Activated T-cell treated with anti-CD3 and anti-CD28 coated beads, Interleukin-2, amount 50 U/mL, for 72 hours (primary cell): ENCODE measurements around the gene KCNA4. TPM values are rescaled to one million over a fixed set of nuclear protein-coding genes. Genes with fewer than 3 reads are reported as not detected.
"Not testable (repeated sequence)": the region's sequence is repeated elsewhere in the genome, so short reads cannot be mapped to it uniquely, and the experiment has no call there.

Experiments
- ATAC-seq, 2 donors: fragments of 150-1000 bp; cut with Tn5 transposase; replicated peaks in 1 of 2; 2 replicates each; pipeline ENCODE4 v1.10.0; 2021; ENCODE audit warnings: moderate library complexity in 2 of 2, mild to moderate bottlenecking in 1 of 2
- DNase-seq, 2 donors: peaks; one replicate each; pipeline ENCODE4 v3.0.0; 2021 to 2022; ENCODE audit warnings: mixed read lengths in 1 of 2
- H3K27ac Mint-ChIP-seq: one replicate; pipeline ENCODE4 v1.8.0; 2022; ENCODE audit warnings: mild to moderate bottlenecking, moderate library complexity, mixed read lengths
- H3K27me3 Mint-ChIP-seq: one replicate; pipeline ENCODE4 v1.8.0; 2022; ENCODE audit warnings: low read depth, mixed read lengths
- H3K36me3 Mint-ChIP-seq, 2 donors: one replicate each; pipeline ENCODE4 v1.8.0; 2022; ENCODE audit warnings: mixed read lengths in 2 of 2, mild to moderate bottlenecking in 1 of 2; ENCODE audit not compliant: insufficient read depth in 2 of 2
- H3K4me1 Mint-ChIP-seq: one replicate; pipeline ENCODE4 v1.8.0; 2022; ENCODE audit warnings: low read depth, mixed read lengths
- H3K4me3 Mint-ChIP-seq, 2 donors: one replicate each; pipeline ENCODE4 v1.8.0; 2022; ENCODE audit warnings: mild to moderate bottlenecking in 2 of 2, mixed read lengths in 2 of 2, moderate library complexity in 2 of 2
- H3K9me3 Mint-ChIP-seq, 2 donors: one replicate each; pipeline ENCODE4 v1.8.0; 2022; ENCODE audit warnings: mixed read lengths in 2 of 2
- total RNA-seq, 2 donors: library from RNA; stranded (reverse); gene quantifications; one replicate each; pipeline ENCODE4 v1.2.3, GENCODE V29; 2022

The KCNA4 gene
- total RNA-seq, 2 donors from 2014 or later: not detected

DNA sequence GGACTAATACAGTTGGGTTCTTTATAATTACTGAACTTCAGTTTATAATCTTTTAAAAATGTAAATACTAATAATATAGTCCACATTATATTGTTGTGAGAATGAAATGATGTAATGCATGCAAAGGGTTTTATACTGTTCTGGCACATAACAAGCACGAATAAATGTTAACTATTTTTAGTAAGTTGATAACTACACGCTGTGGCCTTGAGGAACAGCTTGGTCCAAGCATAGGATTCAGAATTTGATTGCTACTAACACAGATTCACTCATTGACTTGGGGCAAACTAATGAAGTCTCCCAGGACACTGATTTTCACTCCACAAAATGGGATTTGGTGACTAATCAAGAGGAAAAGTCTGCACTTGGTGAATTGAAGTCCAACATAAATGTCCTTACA, 38.3 kb downstream of the KCNA4 start:
- Mint-ChIP-seq H3K36me3 (peaks cover 0 to 2% of the 10 kb centered on the region in 2 donors), H3K4me1 (no peaks in the 10 kb centered on the region), H3K4me3 (no peak overlapping the region), H3K27me3 (no peaks in the 10 kb centered on the region), H3K9me3 (peaks cover 13 to 19% of the 10 kb centered on the region in 2 donors), H3K27ac (no peak overlapping the region)
- ATAC-seq (no peak), DNase-seq (no peak)

DNA sequence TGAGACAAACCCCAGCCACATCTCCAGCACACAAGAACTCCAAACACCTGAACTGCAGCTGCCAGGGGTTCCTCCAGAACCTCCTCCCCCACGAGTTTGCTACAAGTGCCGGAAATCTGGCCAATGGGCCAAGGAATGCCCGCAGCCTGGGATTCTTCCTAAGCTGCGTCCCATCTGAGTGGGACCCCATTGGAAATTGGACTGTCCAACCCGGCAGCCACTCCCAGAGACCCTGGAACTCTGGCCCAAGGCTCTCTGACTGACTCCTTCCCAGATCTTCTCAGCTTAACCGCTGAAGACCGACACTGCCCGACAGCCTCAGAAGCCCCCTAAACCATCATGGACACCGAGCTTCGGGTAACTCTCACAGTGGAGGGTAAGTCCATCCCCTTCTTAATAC, 41.2 kb downstream of the KCNA4 start:
- not testable (repeated sequence) for H3K27ac Mint-ChIP-seq, DNase-seq, H3K27me3 Mint-ChIP-seq, H3K4me3 Mint-ChIP-seq, H3K36me3 Mint-ChIP-seq, H3K4me1 Mint-ChIP-seq, ATAC-seq
- H3K9me3 Mint-ChIP-seq: peaks cover 14 to 19% of the 10 kb centered on the region in 2 donors

GRCh38 chr11:29963796-29964195, 53.0 kb downstream of the KCNA4 start:
- Mint-ChIP-seq H3K36me3 (no peaks in the 10 kb centered on the region), H3K27ac (no peak overlapping the region), H3K4me3 (no peak overlapping the region), H3K27me3 (no peaks in the 10 kb centered on the region), H3K4me1 (no peaks in the 10 kb centered on the region), H3K9me3 (no peaks in the 10 kb centered on the region)
- ATAC-seq (no peak), DNase-seq (no peak)

DNA sequence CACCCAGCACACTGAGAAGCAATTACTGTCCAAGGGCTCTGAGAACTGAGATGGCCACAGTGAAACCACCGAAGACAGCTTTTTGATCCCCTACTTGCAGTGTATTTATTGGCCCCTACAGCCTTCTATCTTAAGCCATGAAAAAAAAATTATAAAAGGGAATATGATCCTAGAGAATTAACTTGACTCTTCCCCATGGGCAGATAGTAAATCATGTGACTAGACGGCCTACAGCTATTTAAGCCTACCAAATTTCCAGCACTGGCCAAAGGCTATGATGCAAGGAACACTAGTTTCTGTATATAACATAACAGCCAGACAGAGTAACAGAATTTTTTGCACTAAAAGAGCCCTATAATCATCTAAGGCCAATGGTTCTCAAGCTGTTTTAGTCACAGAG, 53.8 kb downstream of the KCNA4 start:
- ATAC-seq: no peak
- Mint-ChIP-seq H3K27me3 (no peaks in the 10 kb centered on the region), H3K36me3 (peaks cover 0 to under 1% of the 10 kb centered on the region in 2 donors), H3K27ac (no peak overlapping the region), H3K9me3 (peaks cover 0 to under 1% of the 10 kb centered on the region in 2 donors), H3K4me1 (no peaks in the 10 kb centered on the region), H3K4me3 (no peak overlapping the region)
- DNase-seq: no peak

- no peaks in the 10 kb centered on the region for H3K4me1 Mint-ChIP-seq
- no peak for DNase-seq
Measured at GRCh38 chr11:29962243-29962642, 54.6 kb downstream of the KCNA4 start.

More at GRCh38 chr11:29962243-29962642, 54.6 kb downstream of the KCNA4 start:
- no peaks in the 10 kb centered on the region for H3K27me3 Mint-ChIP-seq
- peaks cover 0 to 2% of the 10 kb centered on the region in 2 donors for H3K9me3 Mint-ChIP-seq
- no peak overlapping the region for H3K27ac Mint-ChIP-seq
- ATAC-seq: no peak
- H3K36me3 Mint-ChIP-seq: peaks cover 0 to 1% of the 10 kb centered on the region in 2 donors
- H3K4me3 Mint-ChIP-seq: no peak overlapping the region

Other genes with a start within 250 kb of the KCNA4 start
- not detected for gene FSHB, start 214.0 kb upstream of the KCNA4 start, total RNA-seq